Measurements from ENCODE around the gene OCIAD2. TPM values are rescaled to one million over a fixed set of nuclear protein-coding genes. Genes with fewer than 3 reads are reported as not detected.

OCIAD2 gene, protein sequence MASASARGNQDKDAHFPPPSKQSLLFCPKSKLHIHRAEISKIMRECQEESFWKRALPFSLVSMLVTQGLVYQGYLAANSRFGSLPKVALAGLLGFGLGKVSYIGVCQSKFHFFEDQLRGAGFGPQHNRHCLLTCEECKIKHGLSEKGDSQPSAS
- 10 to 100 TPM; 20.0 to 36.9 TPM for total RNA-seq

DNA sequence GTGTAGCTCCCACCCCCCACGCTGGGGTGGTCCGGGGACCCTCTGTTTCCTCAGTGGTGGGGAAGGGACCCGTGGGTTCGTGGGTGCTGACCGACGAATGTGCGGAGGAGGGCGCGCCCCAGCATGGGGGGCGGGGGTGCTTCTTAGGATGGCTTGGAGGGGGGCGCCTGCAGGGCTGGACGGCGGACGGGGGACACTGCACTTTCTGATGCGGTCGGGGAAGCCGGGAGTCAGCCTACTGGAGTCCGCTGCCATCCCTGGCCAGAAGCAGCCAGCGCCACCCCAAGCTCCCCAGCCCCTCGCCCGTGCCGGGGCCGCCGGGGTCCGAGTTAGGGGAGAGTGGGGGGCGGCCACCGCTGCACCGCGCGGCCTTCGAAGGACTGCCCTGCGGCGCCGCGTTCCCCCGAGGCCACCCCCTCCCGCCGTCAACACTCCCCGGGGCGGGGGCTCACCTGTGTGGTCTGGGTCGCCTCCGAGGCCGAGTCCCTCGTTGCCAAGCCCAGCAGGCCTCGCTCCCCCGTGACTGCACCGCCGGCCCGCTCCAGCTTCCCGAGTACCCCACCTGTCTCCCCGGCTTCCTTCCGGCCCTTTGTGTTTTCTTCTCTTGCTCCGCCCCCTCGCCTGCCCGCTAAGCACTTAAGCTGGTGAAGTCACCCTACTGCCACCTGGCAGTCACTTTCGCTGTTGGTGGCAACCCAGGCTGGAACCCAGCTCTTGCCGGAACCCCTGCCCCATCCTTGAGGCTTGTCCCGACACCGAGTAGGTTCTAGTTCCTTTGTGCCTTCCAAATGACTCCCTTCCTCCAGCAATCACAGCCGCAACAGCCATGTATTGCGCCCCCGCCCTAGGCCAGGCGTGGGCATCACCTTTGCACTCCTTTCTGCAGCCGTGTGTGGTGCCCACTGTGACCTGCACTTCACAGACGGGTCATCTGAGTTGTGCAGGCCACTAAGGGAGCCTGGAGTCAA is at the start of gene OCIAD2:
Gene OCIAD2, minus strand, starts transcription at position 569 of the 968 bp plus-strand sequence. CDS start 2,225 bp downstream, outside the sequence.
- Mint-ChIP-seq H3K27me3 (peaks cover 0 to 4% of the 10 kb centered on the region in 2 donors), H3K4me1 (ENCODE audit: low read depth in 2 of 2) (peaks cover 25% of the 10 kb centered on the region in 2 donors), H3K4me3 (peak within 1 kb of the TSS; percentile 99), H3K9me3 (no peaks in the 10 kb centered on the region), H3K27ac (peak within 1 kb of the TSS; percentile 90 to 95), H3K36me3 (no peaks in the 10 kb centered on the region)
- DNase-seq (ENCODE audit: low spot score) (peak; percentile 76), ATAC-seq (peak; percentile 84 to 88)

DNA sequence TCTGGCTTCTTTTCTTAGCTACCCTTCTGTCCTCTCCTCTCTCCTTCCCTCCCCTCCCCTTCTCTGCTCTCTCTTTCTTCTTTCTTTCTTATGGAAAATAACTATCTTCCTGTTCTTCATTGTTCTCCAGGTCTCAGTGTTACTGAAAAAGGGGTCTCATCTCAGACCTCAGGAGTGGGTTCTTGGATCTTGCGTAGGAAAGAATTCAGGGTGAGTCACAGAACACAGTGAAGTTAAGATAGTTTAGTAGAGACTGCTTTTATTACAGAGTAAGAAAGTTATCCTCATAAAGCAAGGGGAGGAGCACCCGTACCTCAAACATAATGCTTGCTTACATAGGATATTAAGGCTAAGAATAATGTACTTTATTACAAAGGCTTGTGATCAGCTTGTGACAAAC is 47.7 kb upstream of the OCIAD2 start:
- Mint-ChIP-seq H3K27me3 (peaks cover 27 to 56% of the 10 kb centered on the region in 2 donors), H3K4me3 (no peak overlapping the region), H3K4me1 (ENCODE audit: low read depth in 2 of 2) (no peaks in the 10 kb centered on the region), H3K36me3 (no peaks in the 10 kb centered on the region), H3K27ac (no peak overlapping the region), H3K9me3 (no peaks in the 10 kb centered on the region)
- DNase-seq (ENCODE audit: low spot score) (no peak), ATAC-seq (no peak)

GRCh38 chr4:48949518-48950219 is 43.1 kb upstream of the OCIAD2 start:
- Mint-ChIP-seq H3K9me3 (no peaks in the 10 kb centered on the region), H3K27ac (no peak overlapping the region), H3K27me3 (peaks cover 9 to 28% of the 10 kb centered on the region in 2 donors), H3K36me3 (no peaks in the 10 kb centered on the region), H3K4me3 (no peak overlapping the region), H3K4me1 (ENCODE audit: low read depth in 2 of 2) (no peaks in the 10 kb centered on the region)
- DNase-seq (ENCODE audit: low spot score) (no peak), ATAC-seq (no peak)

DNA sequence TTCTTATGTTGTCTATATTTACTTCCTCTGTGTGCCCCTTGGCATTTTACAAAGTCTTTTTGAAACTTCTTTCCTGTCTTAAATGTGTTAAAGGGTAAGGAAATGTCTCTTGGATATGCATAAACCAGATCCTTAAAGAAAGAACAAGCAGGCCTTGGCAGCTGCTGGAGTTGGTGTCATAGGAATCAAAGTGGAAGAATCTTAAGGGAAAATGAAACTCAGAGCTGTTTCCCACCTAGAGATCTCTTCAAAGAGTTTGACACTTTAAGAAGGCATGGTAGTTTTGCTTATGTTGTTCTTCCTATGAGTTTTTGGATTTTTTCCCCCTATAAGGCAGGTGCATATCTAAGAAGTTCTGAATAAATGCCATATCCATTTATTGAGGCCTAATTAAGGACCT is 42.5 kb upstream of the OCIAD2 start:
- Mint-ChIP-seq H3K4me1 (ENCODE audit: low read depth in 2 of 2) (peaks cover 4 to 5% of the 10 kb centered on the region in 2 donors), H3K4me3 (no peak overlapping the region), H3K9me3 (no peaks in the 10 kb centered on the region), H3K27me3 (peaks cover 10 to 27% of the 10 kb centered on the region in 2 donors), H3K27ac (no peak overlapping the region), H3K36me3 (no peaks in the 10 kb centered on the region)
- DNase-seq (ENCODE audit: low spot score), result no peak
- no peak for ATAC-seq

- H3K9me3 Mint-ChIP-seq, result no peaks in the 10 kb centered on the region
- H3K4me1 Mint-ChIP-seq (ENCODE audit: low read depth in 2 of 2), result peaks cover 4 to 5% of the 10 kb centered on the region in 2 donors
- no peak overlapping the region for H3K4me3 Mint-ChIP-seq
- no peaks in the 10 kb centered on the region for H3K36me3 Mint-ChIP-seq
- H3K27ac Mint-ChIP-seq, result no peak overlapping the region
- H3K27me3 Mint-ChIP-seq, result peaks cover 17 to 34% of the 10 kb centered on the region in 2 donors
- DNase-seq (ENCODE audit: low spot score), result no peak
- no peak for ATAC-seq
Measured at GRCh38 chr4:48947731-48948130, 41.2 kb upstream of the OCIAD2 start.

GRCh38 chr4:48945981-48946380 is 39.4 kb upstream of the OCIAD2 start:
- Mint-ChIP-seq H3K4me3 (no peak overlapping the region), H3K27ac (no peak overlapping the region), H3K4me1 (ENCODE audit: low read depth in 2 of 2) (peaks cover 4 to 5% of the 10 kb centered on the region in 2 donors), H3K36me3 (no peaks in the 10 kb centered on the region), H3K27me3 (peaks cover 23 to 32% of the 10 kb centered on the region in 2 donors), H3K9me3 (no peaks in the 10 kb centered on the region)
- ATAC-seq (no peak), DNase-seq (ENCODE audit: low spot score) (no peak)

GRCh38 chr4:48944756-48945241 is 38.2 kb upstream of the OCIAD2 start:
- Mint-ChIP-seq H3K4me1 (ENCODE audit: low read depth in 2 of 2) (peaks cover 4 to 5% of the 10 kb centered on the region in 2 donors), H3K36me3 (no peaks in the 10 kb centered on the region), H3K27ac (no peak overlapping the region), H3K27me3 (peaks cover 21 to 25% of the 10 kb centered on the region in 2 donors), H3K9me3 (no peaks in the 10 kb centered on the region), H3K4me3 (no peak overlapping the region)
- ATAC-seq, result peak in 1 of 2 donors; percentile 50
- DNase-seq (ENCODE audit: low spot score), result peak; percentile 64

DNA sequence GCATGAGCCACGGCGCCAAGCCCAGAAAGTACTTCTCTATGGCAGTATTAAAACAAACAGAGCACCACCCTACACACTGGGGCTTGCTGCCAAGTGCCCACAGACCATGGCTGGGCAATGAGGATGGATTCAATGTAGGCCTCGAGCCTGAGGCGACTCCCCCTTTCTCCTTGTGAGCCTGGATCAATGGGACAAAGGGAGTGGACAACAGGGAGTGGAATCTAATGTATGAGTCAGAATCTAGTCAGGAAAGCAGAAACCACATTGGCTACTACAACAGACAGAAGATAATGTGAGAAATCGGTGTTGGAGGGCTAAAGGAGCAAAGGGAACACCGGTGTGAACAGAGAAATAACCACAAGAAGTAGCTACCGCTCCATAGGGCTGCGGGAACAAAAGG is 37.7 kb upstream of the OCIAD2 start:
- ATAC-seq (no peak), DNase-seq (ENCODE audit: low spot score) (no peak)
- H3K4me3 Mint-ChIP-seq, result no peak overlapping the region
- no peaks in the 10 kb centered on the region for H3K36me3 Mint-ChIP-seq
- no peak overlapping the region for H3K27ac Mint-ChIP-seq
- peaks cover 4 to 5% of the 10 kb centered on the region in 2 donors for H3K4me1 Mint-ChIP-seq (ENCODE audit: low read depth in 2 of 2)
- H3K27me3 Mint-ChIP-seq, result peaks cover 19 to 21% of the 10 kb centered on the region in 2 donors
- H3K9me3 Mint-ChIP-seq, result no peaks in the 10 kb centered on the region

DNA sequence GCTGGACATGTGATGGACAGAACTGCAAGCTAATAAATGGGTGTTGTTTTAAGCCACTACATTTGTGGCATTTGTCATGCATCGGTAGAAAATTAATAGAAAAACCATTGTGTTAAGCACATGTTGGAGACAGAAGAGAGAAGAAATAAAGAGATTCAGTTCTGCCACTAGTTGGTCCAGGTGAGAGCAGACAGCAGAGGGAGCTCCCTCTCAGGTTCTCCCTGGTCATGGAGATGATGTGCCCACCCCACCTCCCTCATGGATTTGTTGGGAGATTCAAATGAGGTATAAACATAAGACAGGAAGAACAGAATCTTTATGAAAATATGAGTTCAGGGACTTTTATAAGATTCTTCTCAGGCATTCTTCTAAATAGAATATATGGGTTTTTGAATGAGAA is 36.8 kb upstream of the OCIAD2 start:
- DNase-seq (ENCODE audit: low spot score), result no peak
- no peak overlapping the region for H3K4me3 Mint-ChIP-seq
- ATAC-seq, result no peak
- no peaks in the 10 kb centered on the region for H3K9me3 Mint-ChIP-seq
- no peaks in the 10 kb centered on the region for H3K36me3 Mint-ChIP-seq
- peaks cover 4 to 5% of the 10 kb centered on the region in 2 donors for H3K4me1 Mint-ChIP-seq (ENCODE audit: low read depth in 2 of 2)
- peaks cover 16 to 21% of the 10 kb centered on the region in 2 donors for H3K27me3 Mint-ChIP-seq
- no peak overlapping the region for H3K27ac Mint-ChIP-seq

- peaks cover 16 to 23% of the 10 kb centered on the region in 2 donors for H3K27me3 Mint-ChIP-seq
- H3K36me3 Mint-ChIP-seq, result no peaks in the 10 kb centered on the region
- no peak for DNase-seq (ENCODE audit: low spot score)
- no peaks in the 10 kb centered on the region for H3K9me3 Mint-ChIP-seq
- peaks cover 4 to 5% of the 10 kb centered on the region in 2 donors for H3K4me1 Mint-ChIP-seq (ENCODE audit: low read depth in 2 of 2)
- ATAC-seq, result no peak
- H3K4me3 Mint-ChIP-seq, result no peak overlapping the region
- H3K27ac Mint-ChIP-seq, result no peak overlapping the region
Measured at GRCh38 chr4:48939785-48940184, 33.2 kb upstream of the OCIAD2 start.

GRCh38 chr4:48938831-48939230 is 32.3 kb upstream of the OCIAD2 start:
- H3K27ac Mint-ChIP-seq, result no peak overlapping the region
- DNase-seq (ENCODE audit: low spot score), result no peak
- no peak overlapping the region for H3K4me3 Mint-ChIP-seq
- H3K27me3 Mint-ChIP-seq, result peaks cover 10 to 19% of the 10 kb centered on the region in 2 donors
- ATAC-seq, result no peak
- H3K36me3 Mint-ChIP-seq, result no peaks in the 10 kb centered on the region
- H3K4me1 Mint-ChIP-seq (ENCODE audit: low read depth in 2 of 2), result no peaks in the 10 kb centered on the region
- H3K9me3 Mint-ChIP-seq, result no peaks in the 10 kb centered on the region

DNA sequence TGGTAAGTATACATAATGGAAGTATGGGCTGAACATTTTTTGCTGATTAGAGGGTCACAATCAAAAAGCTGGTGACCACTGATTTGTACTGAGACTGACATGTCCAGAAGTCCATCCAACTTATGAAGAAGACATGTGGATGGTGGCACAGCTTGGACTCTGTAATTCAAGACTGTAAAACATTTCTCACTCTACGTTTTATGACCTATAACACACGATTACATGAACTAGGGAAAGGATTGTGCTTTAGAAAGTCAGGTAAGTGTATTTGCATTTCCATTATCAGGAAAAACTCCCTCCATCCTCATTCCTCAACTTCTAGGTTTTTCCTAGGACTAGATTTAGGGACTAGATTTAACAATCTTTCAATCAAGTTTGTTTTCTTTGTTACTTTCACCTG is 30.5 kb upstream of the OCIAD2 start:
- no peaks in the 10 kb centered on the region for H3K9me3 Mint-ChIP-seq
- H3K4me3 Mint-ChIP-seq, result no peak overlapping the region
- DNase-seq (ENCODE audit: low spot score), result no peak
- no peaks in the 10 kb centered on the region for H3K36me3 Mint-ChIP-seq
- no peak for ATAC-seq
- H3K4me1 Mint-ChIP-seq (ENCODE audit: low read depth in 2 of 2), result no peaks in the 10 kb centered on the region
- no peak overlapping the region for H3K27ac Mint-ChIP-seq
- H3K27me3 Mint-ChIP-seq, result peaks cover 0 to 13% of the 10 kb centered on the region in 2 donors

DNA sequence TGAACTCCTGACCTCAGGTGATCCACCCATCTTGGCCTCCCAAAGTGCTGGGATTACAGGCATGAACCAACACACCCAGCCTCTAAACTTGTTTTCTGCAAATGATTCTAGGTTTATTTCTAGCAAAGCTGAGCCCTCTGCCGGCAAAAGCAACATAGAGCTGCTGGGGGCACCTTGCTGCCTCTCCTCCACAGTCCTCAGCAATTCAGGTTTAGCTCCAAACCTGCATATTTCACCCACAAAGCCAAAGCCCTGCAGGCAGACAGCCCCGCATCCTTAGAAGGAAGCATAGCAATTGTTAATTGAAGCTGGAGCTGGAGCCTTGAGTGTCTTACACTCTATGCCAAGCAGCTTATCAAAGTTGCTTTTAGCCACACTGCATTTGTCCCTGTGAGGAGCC is 24.9 kb upstream of the OCIAD2 start:
- H3K4me1 Mint-ChIP-seq (ENCODE audit: low read depth in 2 of 2), result no peaks in the 10 kb centered on the region
- H3K9me3 Mint-ChIP-seq, result no peaks in the 10 kb centered on the region
- H3K27ac Mint-ChIP-seq, result no peak overlapping the region
- no peaks in the 10 kb centered on the region for H3K36me3 Mint-ChIP-seq
- H3K27me3 Mint-ChIP-seq, result peaks cover 0 to 4% of the 10 kb centered on the region in 2 donors
- DNase-seq (ENCODE audit: low spot score) (no peak), ATAC-seq (no peak)
- no peak overlapping the region for H3K4me3 Mint-ChIP-seq
